Neural progenitor cell (in vitro differentiated cells): ENCODE measurements around the gene LDLRAD2. TPM values are rescaled to one million over a fixed set of nuclear protein-coding genes. Genes with fewer than 3 reads are reported as not detected.

ENCODE experiments used
- DNase-seq: peaks from one replicate; pipeline ENCODE4 v3.0.0-alpha.2; 2016; ENCODE audit warnings: low spot score
- H2AFZ ChIP-seq: fragments of 200-600 bp; sonication (generic); replicated peaks from 2 replicates; pipeline ENCODE4 v1.6.1; 2016; ENCODE audit warnings: antibody characterized with exemption
- H3F3A ChIP-seq: fragments of 200-600 bp; sonication (generic); 2 replicates; pipeline ENCODE4 v1.6.1; 2016; ENCODE audit warnings: antibody characterized with exemption, low read depth
- H3K27ac ChIP-seq: fragments of 200-600 bp; sonication (generic); 2 replicates; pipeline ENCODE4 v1.5.1; 2016; ENCODE audit warnings: mild to moderate bottlenecking
- H3K27me3 ChIP-seq: fragments of 200-600 bp; sonication (generic); 2 replicates; pipeline ENCODE4 v1.6.1; 2016; ENCODE audit warnings: mild to moderate bottlenecking, moderate library complexity
- H3K36me3 ChIP-seq: fragments of 200-600 bp; sonication (generic); 2 replicates; pipeline ENCODE4 v1.5.1; 2016
- H3K4me1 ChIP-seq: fragments of 200-600 bp; sonication (generic); 2 replicates; pipeline ENCODE4 v1.6.1; 2016; ENCODE audit warnings: mixed run types
- H3K4me2 ChIP-seq: fragments of 200-600 bp; sonication (generic); 2 replicates; pipeline ENCODE4 v1.6.1; 2016
- H3K4me3 ChIP-seq: fragments of 200-600 bp; sonication (generic); 2 replicates; pipeline ENCODE4 v1.5.1; 2016
- H3K79me2 ChIP-seq: fragments of 200-600 bp; sonication (generic); 2 replicates; pipeline ENCODE4 v1.6.1; 2016; ENCODE audit warnings: low read depth
- H3K9ac ChIP-seq: fragments of 200-600 bp; sonication (generic); 2 replicates; pipeline ENCODE4 v1.6.1; 2016
- H3K9me3 ChIP-seq: fragments of 200-600 bp; sonication (generic); 2 replicates; pipeline ENCODE4 v1.5.1; 2016; ENCODE audit warnings: low read depth
- H4K20me1 ChIP-seq: fragments of 200-600 bp; sonication (generic); 2 replicates; pipeline ENCODE4 v1.6.1; 2016; ENCODE audit warnings: low read depth
- H3K27ac Mint-ChIP-seq: 3 replicates; pipeline ENCODE4 v1.8.0; 2021; ENCODE audit warnings: mixed read lengths
- H3K27me3 Mint-ChIP-seq: 2 replicates; pipeline ENCODE4 v1.8.0; 2022; ENCODE audit warnings: low read depth, mild to moderate bottlenecking, inconsistent platforms, moderate library complexity, mixed read lengths; ENCODE audit not compliant: insufficient read depth
- H3K36me3 Mint-ChIP-seq: 3 replicates; pipeline ENCODE4 v1.8.0; 2021; ENCODE audit warnings: mixed read lengths
- H3K4me1 Mint-ChIP-seq: 3 replicates; pipeline ENCODE4 v1.8.0; 2021; ENCODE audit warnings: mixed read lengths
- H3K4me3 Mint-ChIP-seq: 3 replicates; pipeline ENCODE4 v1.8.0; 2021; ENCODE audit warnings: mild to moderate bottlenecking, moderate library complexity, mixed read lengths
- H3K9me3 Mint-ChIP-seq: 3 replicates; pipeline ENCODE4 v1.8.0; 2020; ENCODE audit warnings: mixed read lengths
- EZH2 ChIP-seq: fragments of 200-600 bp; sonication (generic); IDR thresholded peaks from 2 replicates; pipeline ENCODE4 v1.6.1; 2017; ENCODE audit warnings: antibody characterized with exemption, mild to moderate bottlenecking, moderate library complexity
- EZH2phosphoT487 ChIP-seq: fragments of 200-600 bp; sonication (generic); IDR thresholded peaks from 2 replicates; pipeline ENCODE4 v1.6.1; 2017; ENCODE audit warnings: antibody characterized with exemption
- total RNA-seq: library from RNA; depleted of rRNA; stranded (reverse); fragments of >200 nt; gene quantifications from 2 replicates; pipeline ENCODE4 v1.2.3, GENCODE V29; 2015; ENCODE audit warnings: low replicate concordance
- TF ChIP-seq, protein P1 (sequence below): fragments of 200-600 bp; sonication (generic); IDR thresholded peaks from 2 replicates; pipeline ENCODE4 v1.5.1; 2017; ENCODE audit warnings: antibody characterized with exemption, mild to moderate bottlenecking

LDLRAD2 gene
- total RNA-seq, 1 donor from 2014 or later = 0.67 TPM

DNA sequence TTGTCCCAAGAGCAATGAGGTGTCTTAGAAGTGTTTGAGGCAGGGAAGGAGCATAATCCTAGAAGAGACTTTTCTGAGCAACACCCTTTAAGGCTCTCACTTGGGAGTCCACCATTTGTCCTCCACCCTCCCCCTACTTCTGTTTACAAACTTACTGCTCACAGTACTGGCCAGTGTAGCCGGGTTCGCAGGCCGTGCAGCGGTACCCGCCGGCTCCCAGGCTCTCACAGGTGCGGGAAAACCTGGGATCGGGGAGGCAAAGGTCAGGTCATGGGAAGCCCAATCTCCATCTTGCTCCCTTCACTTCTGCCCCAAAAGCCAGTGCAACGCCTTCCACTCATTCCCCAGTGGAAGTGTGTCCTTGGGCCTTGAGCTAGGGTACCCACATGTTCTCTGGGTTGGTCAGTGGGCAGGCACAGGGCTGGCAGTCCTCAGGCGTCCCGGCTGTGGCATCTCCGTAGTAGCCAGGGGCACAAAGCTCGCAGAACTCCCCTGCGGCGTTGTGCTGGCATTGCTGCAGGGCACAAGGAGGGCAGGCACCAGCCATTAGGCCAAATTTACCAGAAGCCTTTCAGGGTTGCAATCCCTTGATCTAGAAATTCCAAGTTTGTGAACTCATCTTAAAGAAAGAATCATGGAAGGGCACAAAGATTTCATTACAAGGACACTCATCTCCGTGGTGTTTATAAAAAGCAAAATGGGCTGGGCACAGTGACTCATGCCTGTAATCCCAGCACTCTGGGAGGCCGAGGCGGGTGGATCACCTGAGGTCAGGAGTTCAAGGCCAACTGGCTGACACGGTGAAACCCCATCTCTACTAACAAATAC lies 49.8 kb downstream of the LDLRAD2 start:
- Histone ChIP-seq H4K20me1 (peaks cover 6% of the 10 kb centered on the region), H3K4me2 (no peak overlapping the region), H3K36me3 (no peaks in the 10 kb centered on the region), H2AFZ (no peak overlapping the region), H3K27me3 (no peaks in the 10 kb centered on the region), H3K9ac (no peak overlapping the region), H3F3A (no peaks in the 10 kb centered on the region), H3K4me3 (no peak overlapping the region), H3K4me1 (peaks cover 10% of the 10 kb centered on the region), H3K79me2 (no peaks in the 10 kb centered on the region), H3K27ac (no peak overlapping the region), H3K9me3 (no peaks in the 10 kb centered on the region)
- Mint-ChIP-seq H3K9me3 (no peaks in the 10 kb centered on the region), H3K27ac (no peak overlapping the region), H3K4me3 (no peak overlapping the region), H3K4me1 (peaks cover 22% of the 10 kb centered on the region), H3K27me3 (peaks cover 4% of the 10 kb centered on the region), H3K36me3 (peaks cover 18% of the 10 kb centered on the region)
- no peak for DNase-seq
- no peak for TF ChIP-seq EZH2
- TF ChIP-seq, protein P1, sequence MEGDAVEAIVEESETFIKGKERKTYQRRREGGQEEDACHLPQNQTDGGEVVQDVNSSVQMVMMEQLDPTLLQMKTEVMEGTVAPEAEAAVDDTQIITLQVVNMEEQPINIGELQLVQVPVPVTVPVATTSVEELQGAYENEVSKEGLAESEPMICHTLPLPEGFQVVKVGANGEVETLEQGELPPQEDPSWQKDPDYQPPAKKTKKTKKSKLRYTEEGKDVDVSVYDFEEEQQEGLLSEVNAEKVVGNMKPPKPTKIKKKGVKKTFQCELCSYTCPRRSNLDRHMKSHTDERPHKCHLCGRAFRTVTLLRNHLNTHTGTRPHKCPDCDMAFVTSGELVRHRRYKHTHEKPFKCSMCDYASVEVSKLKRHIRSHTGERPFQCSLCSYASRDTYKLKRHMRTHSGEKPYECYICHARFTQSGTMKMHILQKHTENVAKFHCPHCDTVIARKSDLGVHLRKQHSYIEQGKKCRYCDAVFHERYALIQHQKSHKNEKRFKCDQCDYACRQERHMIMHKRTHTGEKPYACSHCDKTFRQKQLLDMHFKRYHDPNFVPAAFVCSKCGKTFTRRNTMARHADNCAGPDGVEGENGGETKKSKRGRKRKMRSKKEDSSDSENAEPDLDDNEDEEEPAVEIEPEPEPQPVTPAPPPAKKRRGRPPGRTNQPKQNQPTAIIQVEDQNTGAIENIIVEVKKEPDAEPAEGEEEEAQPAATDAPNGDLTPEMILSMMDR = no peak
- TF ChIP-seq EZH2phosphoT487 = no peak

GRCh38 chr1:21863981-21864380 lies 51.9 kb downstream of the LDLRAD2 start:
- Histone ChIP-seq H3K27me3 (no peaks in the 10 kb centered on the region), H3K4me2 (no peak overlapping the region), H3K4me3 (no peak overlapping the region), H3K27ac (no peak overlapping the region), H3K9ac (no peak overlapping the region), H3K4me1 (peaks cover 10% of the 10 kb centered on the region), H3K9me3 (no peaks in the 10 kb centered on the region), H3F3A (no peaks in the 10 kb centered on the region), H4K20me1 (peaks cover 6% of the 10 kb centered on the region), H2AFZ (no peak overlapping the region), H3K79me2 (no peaks in the 10 kb centered on the region), H3K36me3 (no peaks in the 10 kb centered on the region)
- Mint-ChIP-seq H3K4me3 (no peak overlapping the region), H3K27me3 (peaks cover 2% of the 10 kb centered on the region), H3K36me3 (peaks cover 18% of the 10 kb centered on the region), H3K4me1 (peaks cover 18% of the 10 kb centered on the region), H3K27ac (no peak overlapping the region), H3K9me3 (no peaks in the 10 kb centered on the region)
- DNase-seq = no peak
- TF ChIP-seq EZH2 = no peak
- TF ChIP-seq, protein P1 = no peak

DNA sequence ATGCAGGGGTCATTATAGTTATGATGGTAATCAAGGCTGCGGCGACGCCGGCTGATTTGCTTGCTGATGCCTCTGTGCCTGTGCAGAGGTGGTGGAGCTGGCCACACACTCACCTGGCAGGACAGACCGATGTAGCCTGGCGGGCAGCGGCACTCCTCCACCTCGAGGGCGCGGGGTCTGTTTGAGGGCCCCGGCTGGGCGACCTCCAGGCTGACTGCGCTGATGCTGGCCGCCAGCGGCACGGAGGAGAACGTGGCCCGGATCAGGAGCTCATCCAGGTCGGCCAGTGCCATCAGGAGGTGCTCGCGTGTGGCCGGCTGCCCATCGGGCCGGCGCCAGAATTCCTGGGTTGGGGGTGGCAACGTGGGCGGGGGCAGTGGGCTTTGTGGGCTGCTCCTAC lies 52.7 kb downstream of the LDLRAD2 start:
- Histone ChIP-seq H4K20me1 (peaks cover 6% of the 10 kb centered on the region), H3K36me3 (no peaks in the 10 kb centered on the region), H3K4me3 (no peak overlapping the region), H3K27me3 (no peaks in the 10 kb centered on the region), H3K27ac (no peak overlapping the region), H3K4me1 (peaks cover 10% of the 10 kb centered on the region), H3K9me3 (no peaks in the 10 kb centered on the region), H3F3A (no peaks in the 10 kb centered on the region), H3K4me2 (no peak overlapping the region), H2AFZ (no peak overlapping the region), H3K79me2 (no peaks in the 10 kb centered on the region), H3K9ac (no peak overlapping the region)
- no peak for DNase-seq
- peaks cover 18% of the 10 kb centered on the region for H3K4me1 Mint-ChIP-seq
- H3K36me3 Mint-ChIP-seq = peaks cover 19% of the 10 kb centered on the region
- H3K4me3 Mint-ChIP-seq = no peak overlapping the region
- TF ChIP-seq EZH2phosphoT487 (no peak), EZH2 (no peak)
- TF ChIP-seq, protein P1 = no peak
- H3K9me3 Mint-ChIP-seq = no peaks in the 10 kb centered on the region
- no peak overlapping the region for H3K27ac Mint-ChIP-seq
- H3K27me3 Mint-ChIP-seq = peaks cover 2% of the 10 kb centered on the region
